ENCODE measurements around the gene TFAP2E.

- no peak for TF ChIP-seq SPI1 (IDR thresholded peaks at IDR 0.05; ENCODE audit: low read depth, low read length)
- no peak for TF ChIP-seq POLR2AphosphoS5 (IDR thresholded peaks at IDR 0.05; ENCODE audit: low read depth, low read length)
- no peak for TF ChIP-seq POLR2A (IDR thresholded peaks at IDR 0.05; ENCODE audit: low read depth, low read length)
- TF ChIP-seq TAF1 (IDR thresholded peaks at IDR 0.05; ENCODE audit: low read depth, low read length), result no peak
- TF ChIP-seq POU2F2 (IDR thresholded peaks at IDR 0.05; ENCODE audit: low read depth, low read length), result no peak
These were observed 16.7 kb downstream of the TFAP2E start for GRCh38 chr1:35589516-35590427.
